ENCODE measurements around the gene CRISPLD2. TPM values are rescaled to one million over a fixed set of nuclear protein-coding genes. Genes with fewer than 3 reads are reported as not detected.

The CRISPLD2 gene
- total RNA-seq, 1 donor from 2014 or later = 0.53 TPM

GRCh38 chr16:84843149-84844048, 23.6 kb downstream of the CRISPLD2 start:
- Histone ChIP-seq H3K4me3 (ENCODE audit: low read depth, low read length) (no peak overlapping the region), H3K36me3 (ENCODE audit: control insufficient read depth, insufficient read depth, low read length) (no peaks in the 10 kb centered on the region), H3K27me3 (ENCODE audit: control insufficient read depth, insufficient read depth, low read length) (no peaks in the 10 kb centered on the region)
- DNase-seq (ENCODE audit: low read depth) (no peak), FAIRE-seq (no peak)
- no peak for TF ChIP-seq CTCF (IDR thresholded peaks at IDR 0.05; ENCODE audit: insufficient read depth, low read length, severe bottlenecking)

- Histone ChIP-seq H3K27me3 (ENCODE audit: control insufficient read depth, insufficient read depth, low read length) (no peaks in the 10 kb centered on the region), H3K36me3 (ENCODE audit: control insufficient read depth, insufficient read depth, low read length) (no peaks in the 10 kb centered on the region), H3K4me3 (ENCODE audit: low read depth, low read length) (no peak overlapping the region)
- no peak for DNase-seq (ENCODE audit: low read depth)
- no peak for FAIRE-seq
- TF ChIP-seq CTCF (IDR thresholded peaks at IDR 0.05; ENCODE audit: insufficient read depth, low read length, severe bottlenecking) = no peak
Measured at GRCh38 chr16:84844049-84844350, 24.2 kb downstream of the CRISPLD2 start.

GRCh38 chr16:84844559-84845495, 25.0 kb downstream of the CRISPLD2 start:
- no peak for TF ChIP-seq CTCF (IDR thresholded peaks at IDR 0.05; ENCODE audit: insufficient read depth, low read length, severe bottlenecking)
- Histone ChIP-seq H3K4me3 (ENCODE audit: low read depth, low read length) (no peak overlapping the region), H3K27me3 (ENCODE audit: control insufficient read depth, insufficient read depth, low read length) (no peaks in the 10 kb centered on the region), H3K36me3 (ENCODE audit: control insufficient read depth, insufficient read depth, low read length) (no peaks in the 10 kb centered on the region)
- DNase-seq (ENCODE audit: low read depth) = no peak
- no peak for FAIRE-seq

- no peak overlapping the region for H3K4me3 ChIP-seq (ENCODE audit: low read depth, low read length)
- H3K27me3 ChIP-seq (ENCODE audit: control insufficient read depth, insufficient read depth, low read length) = no peaks in the 10 kb centered on the region
- DNase-seq (ENCODE audit: low read depth) (no peak), FAIRE-seq (no peak)
- H3K36me3 ChIP-seq (ENCODE audit: control insufficient read depth, insufficient read depth, low read length) = no peaks in the 10 kb centered on the region
- TF ChIP-seq CTCF (IDR thresholded peaks at IDR 0.05; ENCODE audit: insufficient read depth, low read length, severe bottlenecking) = no peak
Measured at GRCh38 chr16:84845496-84846002, 25.8 kb downstream of the CRISPLD2 start.

GRCh38 chr16:84847564-84848355, 28.0 kb downstream of the CRISPLD2 start:
- Histone ChIP-seq H3K36me3 (ENCODE audit: control insufficient read depth, insufficient read depth, low read length) (no peaks in the 10 kb centered on the region), H3K27me3 (ENCODE audit: control insufficient read depth, insufficient read depth, low read length) (no peaks in the 10 kb centered on the region), H3K4me3 (ENCODE audit: low read depth, low read length) (no peak overlapping the region)
- no peak for FAIRE-seq
- DNase-seq (ENCODE audit: low read depth) = no peak
- TF ChIP-seq CTCF (IDR thresholded peaks at IDR 0.05; ENCODE audit: insufficient read depth, low read length, severe bottlenecking) = no peak

Measured in bronchial epithelial cell (primary cell).